H1 (cell line): ENCODE data around the gene DET1.

Experiments
- POLR2AphosphoS5 ChIP-seq: IDR thresholded peaks from 2 replicates; pipeline ENCODE4 v1.6.1; 2011; ENCODE audit warnings: low read depth, low read length
- RFX5 ChIP-seq: IDR thresholded peaks from 2 replicates; pipeline ENCODE4 v1.6.1; 2011; ENCODE audit warnings: low read depth, low read length, improper control_type of control experiment, borderline replicate concordance
- TF ChIP-seq, protein P1 (sequence below), 3 experiments: IDR thresholded peaks; 1 replicate in 2 of 3; 2 replicates in 1 of 3; pipeline versions ENCODE4 v1.5.1 to v1.6.1; 2011; ENCODE audit warnings: low read length in 3 of 3, mild to moderate bottlenecking in 3 of 3, inconsistent platforms in 2 of 3, low read depth in 1 of 3, moderate library complexity in 1 of 3; ENCODE audit not compliant: insufficient read depth in 1 of 3; ENCODE audit errors: control extremely low read depth in 1 of 3

DNA sequence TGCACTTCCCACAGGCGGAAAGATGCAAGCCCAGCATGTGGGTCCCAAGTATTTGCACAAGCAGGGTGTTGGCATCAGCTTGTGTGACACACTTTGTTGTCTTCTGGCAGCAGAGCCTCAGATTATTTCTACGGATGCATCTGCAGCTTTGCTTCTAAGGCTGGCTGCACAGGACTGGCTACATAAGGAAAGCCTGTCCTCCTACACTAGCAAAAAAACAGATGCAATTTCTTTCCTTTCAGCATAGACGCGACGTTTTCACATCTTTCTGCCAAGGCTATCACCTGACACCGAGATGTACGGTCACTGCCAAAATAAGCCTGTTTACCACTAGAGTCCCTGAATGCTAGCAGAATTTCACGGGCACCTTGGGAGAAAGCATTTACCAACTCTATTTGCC lies 65.5 kb downstream of the DET1 start:
- TF ChIP-seq POLR2AphosphoS5 (no peak), RFX5 (no peak)
- TF ChIP-seq, protein P1, sequence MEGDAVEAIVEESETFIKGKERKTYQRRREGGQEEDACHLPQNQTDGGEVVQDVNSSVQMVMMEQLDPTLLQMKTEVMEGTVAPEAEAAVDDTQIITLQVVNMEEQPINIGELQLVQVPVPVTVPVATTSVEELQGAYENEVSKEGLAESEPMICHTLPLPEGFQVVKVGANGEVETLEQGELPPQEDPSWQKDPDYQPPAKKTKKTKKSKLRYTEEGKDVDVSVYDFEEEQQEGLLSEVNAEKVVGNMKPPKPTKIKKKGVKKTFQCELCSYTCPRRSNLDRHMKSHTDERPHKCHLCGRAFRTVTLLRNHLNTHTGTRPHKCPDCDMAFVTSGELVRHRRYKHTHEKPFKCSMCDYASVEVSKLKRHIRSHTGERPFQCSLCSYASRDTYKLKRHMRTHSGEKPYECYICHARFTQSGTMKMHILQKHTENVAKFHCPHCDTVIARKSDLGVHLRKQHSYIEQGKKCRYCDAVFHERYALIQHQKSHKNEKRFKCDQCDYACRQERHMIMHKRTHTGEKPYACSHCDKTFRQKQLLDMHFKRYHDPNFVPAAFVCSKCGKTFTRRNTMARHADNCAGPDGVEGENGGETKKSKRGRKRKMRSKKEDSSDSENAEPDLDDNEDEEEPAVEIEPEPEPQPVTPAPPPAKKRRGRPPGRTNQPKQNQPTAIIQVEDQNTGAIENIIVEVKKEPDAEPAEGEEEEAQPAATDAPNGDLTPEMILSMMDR (IDR thresholded peaks at IDR 0.05; ENCODE audit: control extremely low read depth in 1 of 3, insufficient read depth in 1 of 3, low read depth in 1 of 3, low read length in 3 of 3), result no peak
